Keratinocyte (primary cell): ENCODE measurements around the gene SPATA7. TPM values are rescaled to one million over a fixed set of nuclear protein-coding genes. Genes with fewer than 3 reads are reported as not detected.

Source experiments
- DNase-seq: peaks from one replicate; pipeline ENCODE4 v3.0.0-alpha.2; 2011; ENCODE audit warnings: low read depth, missing footprints, low spot score
- FAIRE-seq: peaks from 2 replicates; lab custom pipeline; 2011; peaks lifted over from hg19 to GRCh38; lab: Jason Lieb, UNC
- H2AFZ ChIP-seq: 2 replicates; pipeline ENCODE4 v1.6.0; 2012; ENCODE audit warnings: low read length, control low read depth, inconsistent platforms; ENCODE audit not compliant: control insufficient read depth
- H3K27ac ChIP-seq: 2 replicates; pipeline ENCODE4 v1.5.1; 2011; ENCODE audit warnings: low read length; ENCODE audit not compliant: control insufficient read depth, insufficient read depth
- H3K27me3 ChIP-seq: 3 replicates; pipeline ENCODE4 v1.6.0; 2011; ENCODE audit warnings: low read length; ENCODE audit not compliant: control insufficient read depth, insufficient read depth; ENCODE audit errors: extremely low read depth
- H3K36me3 ChIP-seq, 2 experiments: 2 replicates in 1 of 2; 3 replicates in 1 of 2; pipeline ENCODE4 v1.5.1; 2011; ENCODE audit warnings: low read length in 2 of 2, mild to moderate bottlenecking in 1 of 2; ENCODE audit not compliant: control insufficient read depth in 2 of 2, insufficient read depth in 2 of 2; ENCODE audit errors: extremely low read depth in 1 of 2
- H3K4me1 ChIP-seq: 3 replicates; pipeline ENCODE4 v1.5.1; 2011; ENCODE audit warnings: low read length; ENCODE audit not compliant: control insufficient read depth, insufficient read depth; ENCODE audit errors: extremely low read depth
- H3K4me2 ChIP-seq: 3 replicates; pipeline ENCODE4 v1.6.0; 2011; ENCODE audit warnings: low read depth, low read length; ENCODE audit not compliant: control insufficient read depth, insufficient read depth; ENCODE audit errors: extremely low read depth
- H3K4me3 ChIP-seq, 3 experiments: fragments of 200-600 bp in 1 of 3; sonication (generic) in 1 of 3; 2 replicates in 2 of 3; 3 replicates in 1 of 3; pipeline ENCODE4 v1.5.1; 2011 to 2016; ENCODE audit warnings: low read length in 3 of 3, mild to moderate bottlenecking in 3 of 3, control low read depth in 2 of 3, inconsistent platforms in 1 of 3, low read depth in 1 of 3, mixed read lengths in 1 of 3, mixed run types in 1 of 3, moderate library complexity in 1 of 3; ENCODE audit not compliant: control insufficient read depth in 2 of 3, insufficient read depth in 2 of 3; ENCODE audit errors: extremely low read depth in 1 of 3
- H3K79me2 ChIP-seq: 2 replicates; pipeline ENCODE4 v1.6.0; 2012; ENCODE audit warnings: low read length; ENCODE audit not compliant: control insufficient read depth, insufficient read depth
- H3K9ac ChIP-seq: 3 replicates; pipeline ENCODE4 v1.6.0; 2011; ENCODE audit warnings: low read length; ENCODE audit not compliant: control insufficient read depth, insufficient read depth; ENCODE audit errors: extremely low read depth
- H3K9me1 ChIP-seq: 3 replicates; pipeline ENCODE4 v1.6.0; 2011; ENCODE audit warnings: low read length; ENCODE audit not compliant: control insufficient read depth, insufficient read depth; ENCODE audit errors: extremely low read depth
- H3K9me3 ChIP-seq: 2 replicates; pipeline ENCODE4 v1.5.1; 2012; ENCODE audit warnings: low read depth, low read length; ENCODE audit not compliant: control insufficient read depth
- H4K20me1 ChIP-seq: 3 replicates; pipeline ENCODE4 v1.6.0; 2011; ENCODE audit warnings: low read length; ENCODE audit not compliant: control insufficient read depth, insufficient read depth; ENCODE audit errors: extremely low read depth
- CTCF ChIP-seq, 3 experiments: IDR thresholded peaks in 1 of 3; conservative IDR thresholded peaks in 1 of 3; optimal IDR thresholded peaks in 1 of 3; 2 replicates in 2 of 3; 3 replicates in 1 of 3; pipeline versions ENCODE3 to v1.5.1; 2011; ENCODE audit warnings: low read length in 3 of 3, mild to moderate bottlenecking in 3 of 3, moderate library complexity in 2 of 3, control low read depth in 1 of 3, inconsistent platforms in 1 of 3; ENCODE audit not compliant: insufficient read depth in 2 of 3; ENCODE audit errors: extremely low read depth in 1 of 3
- EZH2 ChIP-seq: IDR thresholded peaks from one replicate; pipeline ENCODE4 v1.6.1; 2012; ENCODE audit warnings: inconsistent platforms, mild to moderate bottlenecking, low read length, moderate library complexity
- dilution Hi-C: fragments of 300-500 bp; cut with MboI; formaldehyde crosslinking; loops from one replicate; pipeline ENCODE4 v1.7.0; 2020; ENCODE audit warnings: low sequenced_read_pairs; ENCODE audit not compliant: extremely low pct_ligation_motif_present
- polyA plus RNA-seq, 5 experiments: library from polyadenylated mRNA; depleted of rRNA in 3 of 5; stranded (reverse) in 3 of 5; stranded (forward) in 1 of 5; unstranded in 1 of 5; fragments of >200 nt; gene quantifications; 1 replicate in 1 of 5; 2 replicates in 3 of 5; 3 replicates in 1 of 5; pipeline versions ENCODE4 v1.2.1 to v1.2.3, GENCODE V29; 2011 to 2012; ENCODE audit warnings: missing spikeins in 2 of 5, low read depth in 1 of 5, low replicate concordance in 1 of 5

The SPATA7 gene
- polyA plus RNA-seq, 1 donor (not counting 4 experiments of a cell fraction or from before 2014, with no cell fraction given) = 7.1 TPM

- H3K9me1 ChIP-seq = no peaks in the 10 kb centered on the region
- dilution Hi-C loops = no loop called here
- no peak overlapping the region for H3K27ac ChIP-seq
- no peak overlapping the region for H3K9ac ChIP-seq
- TF ChIP-seq EZH2 (no peak), CTCF (optimal IDR thresholded peaks at IDR 0.05 in 1 of 3, IDR thresholded peaks at IDR 0.05 in 1 of 3, conservative IDR thresholded peaks at IDR 0.05 in 1 of 3; ENCODE audit: extremely low read depth in 1 of 3, insufficient read depth in 2 of 3, low read length in 3 of 3) (peak in 2 of 3 experiments; percentile 8 to 15)
- no peak overlapping the region for H3K4me2 ChIP-seq
- H3K4me1 ChIP-seq = no peaks in the 10 kb centered on the region
- DNase-seq (no peak), FAIRE-seq (no peak)
- H3K27me3 ChIP-seq = no peaks in the 10 kb centered on the region
- no peak overlapping the region for H3K4me3 ChIP-seq
- no peaks in the 10 kb centered on the region for H3K36me3 ChIP-seq
- H2AFZ ChIP-seq = no peak overlapping the region
- H3K79me2 ChIP-seq = no peaks in the 10 kb centered on the region
- no peaks in the 10 kb centered on the region for H4K20me1 ChIP-seq
- H3K9me3 ChIP-seq = no peaks in the 10 kb centered on the region
Observed at GRCh38 chr14:88437658-88438057, 52.2 kb downstream of the SPATA7 start.

- no peak overlapping the region for H3K4me2 ChIP-seq
- no peak for DNase-seq
- H3K9ac ChIP-seq = no peak overlapping the region
- TF ChIP-seq CTCF (optimal IDR thresholded peaks at IDR 0.05 in 1 of 3, IDR thresholded peaks at IDR 0.05 in 1 of 3, conservative IDR thresholded peaks at IDR 0.05 in 1 of 3; ENCODE audit: extremely low read depth in 1 of 3, insufficient read depth in 2 of 3, low read length in 3 of 3) = no peak
- no peak for TF ChIP-seq EZH2
- no peak overlapping the region for H2AFZ ChIP-seq
- no peaks in the 10 kb centered on the region for H3K4me1 ChIP-seq
- no peak overlapping the region for H3K4me3 ChIP-seq
- no peaks in the 10 kb centered on the region for H3K9me1 ChIP-seq
- H3K27me3 ChIP-seq = no peaks in the 10 kb centered on the region
- dilution Hi-C loops = no loop called here
- no peaks in the 10 kb centered on the region for H4K20me1 ChIP-seq
- no peaks in the 10 kb centered on the region for H3K79me2 ChIP-seq
- FAIRE-seq = no peak
- no peaks in the 10 kb centered on the region for H3K36me3 ChIP-seq
- no peaks in the 10 kb centered on the region for H3K9me3 ChIP-seq
- no peak overlapping the region for H3K27ac ChIP-seq
Observed at GRCh38 chr14:88439088-88439487, 53.6 kb downstream of the SPATA7 start.
